PC-3 (cell line): ENCODE results near the gene CERS6.

Source experiments
- CTCF ChIP-seq: fragments of 300-600 bp; sonication (generic); conservative IDR thresholded peaks from 2 replicates; pipeline ENCODE4 v1.5.1; 2017; ENCODE audit warnings: antibody characterized with exemption, low read depth, mild to moderate bottlenecking, low read length
- EZH2 ChIP-seq: fragments of 300-600 bp; sonication (generic); IDR thresholded peaks from one replicate; pipeline ENCODE4 v1.6.1; 2017; ENCODE audit warnings: antibody characterized with exemption, mild to moderate bottlenecking, low read length; ENCODE audit not compliant: unreplicated experiment

GRCh38 chr2:168522446-168522845 lies 66.4 kb downstream of the CERS6 start:
- TF ChIP-seq CTCF (no peak), EZH2 (no peak)
